SK-N-SH treated with all-trans-retinoic acid at 6 μM for 48 hours (cell line): Measurements from ENCODE around the gene DAGLB.

Source experiments
- ATAC-seq: fragments of 200-7000 bp; cut with Tn5 transposase; 3 replicates; pipeline ENCODE4 v1.9.1; 2020; ENCODE audit warnings: mild to moderate bottlenecking, moderate library complexity
- ARNTL ChIP-seq: fragments of 450-650 bp; formaldehyde crosslinking; IDR thresholded peaks from 2 replicates; pipeline ENCODE4 v1.5.0; 2020; ENCODE audit warnings: low read depth, mild to moderate bottlenecking, moderate library complexity, borderline replicate concordance
- BACH2 ChIP-seq: fragments of 250-450 bp; sonication (Bioruptor Pico); IDR thresholded peaks from 2 replicates; pipeline ENCODE4 v1.9.0; 2021; ENCODE audit warnings: mild to moderate bottlenecking, borderline replicate concordance
- CREB5 ChIP-seq: fragments of 250-450 bp; sonication (Bioruptor Pico); IDR thresholded peaks from 2 replicates; pipeline ENCODE4 v1.5.1; 2020; ENCODE audit warnings: low read depth, mild to moderate bottlenecking, moderate library complexity
- CSDC2 ChIP-seq: fragments of 250-450 bp; sonication (Bioruptor Pico); IDR thresholded peaks from 2 replicates; pipeline ENCODE4 v1.5.0; 2020; ENCODE audit warnings: mild to moderate bottlenecking, moderate library complexity
- ESRRG ChIP-seq: fragments of 250-450 bp; sonication (Bioruptor Pico); IDR thresholded peaks from 2 replicates; pipeline ENCODE4 v1.6.1; 2021; ENCODE audit warnings: mild to moderate bottlenecking
- GLIS3 ChIP-seq: fragments of 250-450 bp; sonication (Bioruptor Pico); IDR thresholded peaks from 2 replicates; pipeline ENCODE4 v1.5.0; 2020; ENCODE audit warnings: mild to moderate bottlenecking, moderate library complexity
- ISL1 ChIP-seq: fragments of 250-450 bp; sonication (Bioruptor Pico); IDR thresholded peaks from 2 replicates; pipeline ENCODE4 v2.1.2; 2022; ENCODE audit warnings: mild to moderate bottlenecking, moderate library complexity
- OSR1 ChIP-seq: fragments of 250-450 bp; sonication (Bioruptor Pico); IDR thresholded peaks from 2 replicates; pipeline ENCODE4 v1.8.0; 2022; ENCODE audit warnings: moderate library complexity, mild to moderate bottlenecking, inconsistent platforms
- PATZ1 ChIP-seq: fragments of 250-450 bp; sonication (Bioruptor Pico); IDR thresholded peaks from 2 replicates; pipeline ENCODE4 v1.8.0; 2020; ENCODE audit warnings: mild to moderate bottlenecking, moderate library complexity, borderline replicate concordance
- POU6F1 ChIP-seq: fragments of 250-450 bp; sonication (Bioruptor Pico); IDR thresholded peaks from 2 replicates; pipeline ENCODE4 v1.8.0; 2021; ENCODE audit warnings: low read depth, mild to moderate bottlenecking, moderate library complexity, borderline replicate concordance
- PPARA ChIP-seq: fragments of 250-450 bp; sonication (Bioruptor Pico); IDR thresholded peaks from 2 replicates; pipeline ENCODE4 v1.5.0; 2020; ENCODE audit warnings: mild to moderate bottlenecking, borderline replicate concordance
- RARB ChIP-seq: fragments of 250-450 bp; sonication (Bioruptor Pico); IDR thresholded peaks from 2 replicates; pipeline ENCODE4 v1.8.0; 2021; ENCODE audit warnings: mild to moderate bottlenecking, moderate library complexity
- SNAI2 ChIP-seq: fragments of 250-450 bp; sonication (Bioruptor Pico); IDR thresholded peaks from 2 replicates; pipeline ENCODE4 v1.5.0; 2020; ENCODE audit warnings: mild to moderate bottlenecking, moderate library complexity
- TCF4 ChIP-seq: fragments of 250-450 bp; sonication (Bioruptor Pico); IDR thresholded peaks from 2 replicates; pipeline ENCODE4 v1.8.0; 2021; ENCODE audit warnings: mild to moderate bottlenecking, moderate library complexity, borderline replicate concordance
- TOX ChIP-seq: fragments of 250-450 bp; sonication (Bioruptor Pico); IDR thresholded peaks from 2 replicates; pipeline ENCODE4 v1.8.0; 2021; ENCODE audit warnings: mild to moderate bottlenecking, moderate library complexity, borderline replicate concordance
- ZC3H10 ChIP-seq: fragments of 250-450 bp; sonication (Bioruptor Pico); IDR thresholded peaks from 2 replicates; pipeline ENCODE4 v1.5.1; 2021; ENCODE audit warnings: mild to moderate bottlenecking, moderate library complexity
- ZFP3 ChIP-seq: fragments of 250-450 bp; sonication (Bioruptor Pico); IDR thresholded peaks from 2 replicates; pipeline ENCODE4 v1.5.0; 2020; ENCODE audit warnings: mild to moderate bottlenecking, moderate library complexity
- ZFP30 ChIP-seq: fragments of 450-650 bp; formaldehyde crosslinking; IDR thresholded peaks from 2 replicates; pipeline ENCODE4 v1.5.0; 2022; ENCODE audit warnings: mild to moderate bottlenecking, moderate library complexity
- ZNF565 ChIP-seq: fragments of 450-650 bp; formaldehyde crosslinking; conservative IDR thresholded peaks from 2 replicates; pipeline ENCODE4 v1.5.0; 2020; ENCODE audit warnings: low read depth, mild to moderate bottlenecking, moderate library complexity
- ZNF70 ChIP-seq: fragments of 450-650 bp; formaldehyde crosslinking; IDR thresholded peaks from 2 replicates; pipeline ENCODE4 v1.5.0; 2020; ENCODE audit warnings: mild to moderate bottlenecking, moderate library complexity
- TF ChIP-seq, protein P1 (sequence below): fragments of 250-450 bp; sonication (Bioruptor Pico); IDR thresholded peaks from 2 replicates; pipeline ENCODE4 v1.5.1; 2021; ENCODE audit warnings: mild to moderate bottlenecking, moderate library complexity
- TF ChIP-seq, protein P2 (sequence below): fragments of 250-450 bp; sonication (Bioruptor Pico); IDR thresholded peaks from 2 replicates; pipeline ENCODE4 v1.5.0; 2020; ENCODE audit warnings: mild to moderate bottlenecking, moderate library complexity

Gene DAGLB

GRCh38 chr7:6422926-6423632, 24.7 kb downstream of the DAGLB start:
- TF ChIP-seq, protein P1, sequence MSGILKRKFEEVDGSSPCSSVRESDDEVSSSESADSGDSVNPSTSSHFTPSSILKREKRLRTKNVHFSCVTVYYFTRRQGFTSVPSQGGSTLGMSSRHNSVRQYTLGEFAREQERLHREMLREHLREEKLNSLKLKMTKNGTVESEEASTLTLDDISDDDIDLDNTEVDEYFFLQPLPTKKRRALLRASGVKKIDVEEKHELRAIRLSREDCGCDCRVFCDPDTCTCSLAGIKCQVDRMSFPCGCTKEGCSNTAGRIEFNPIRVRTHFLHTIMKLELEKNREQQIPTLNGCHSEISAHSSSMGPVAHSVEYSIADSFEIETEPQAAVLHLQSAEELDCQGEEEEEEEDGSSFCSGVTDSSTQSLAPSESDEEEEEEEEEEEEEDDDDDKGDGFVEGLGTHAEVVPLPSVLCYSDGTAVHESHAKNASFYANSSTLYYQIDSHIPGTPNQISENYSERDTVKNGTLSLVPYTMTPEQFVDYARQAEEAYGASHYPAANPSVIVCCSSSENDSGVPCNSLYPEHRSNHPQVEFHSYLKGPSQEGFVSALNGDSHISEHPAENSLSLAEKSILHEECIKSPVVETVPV (CRISPR knock-in tag): no peak
- TF ChIP-seq ZC3H10 (CRISPR knock-in tag): no peak
- no peak for TF ChIP-seq CSDC2
- TF ChIP-seq POU6F1 (CRISPR knock-in tag): no peak
- TF ChIP-seq TCF4 (CRISPR knock-in tag): no peak
- TF ChIP-seq SNAI2 (CRISPR knock-in tag): no peak
- TF ChIP-seq ZNF70 (CRISPR knock-in tag): no peak
- TF ChIP-seq CREB5 (CRISPR knock-in tag): no peak
- TF ChIP-seq ARNTL (CRISPR knock-in tag): no peak
- no peak for TF ChIP-seq ISL1
- no peak for ATAC-seq

GRCh38 chr7:6422095-6422494, 25.7 kb downstream of the DAGLB start:
- ATAC-seq: no peak
- TF ChIP-seq ZFP3 (CRISPR knock-in tag) (no peak), POU6F1 (CRISPR knock-in tag) (no peak), ZNF70 (CRISPR knock-in tag) (no peak), CSDC2 (no peak), SNAI2 (CRISPR knock-in tag) (no peak), TOX (CRISPR knock-in tag) (no peak), ISL1 (no peak), PATZ1 (CRISPR knock-in tag) (no peak), OSR1 (CRISPR knock-in tag) (no peak), ZNF565 (CRISPR knock-in tag) (no peak), ARNTL (CRISPR knock-in tag) (no peak), PPARA (CRISPR knock-in tag) (no peak), ZFP30 (CRISPR knock-in tag) (no peak), RARB (CRISPR knock-in tag) (no peak), GLIS3 (no peak), CREB5 (CRISPR knock-in tag) (no peak), BACH2 (CRISPR knock-in tag) (no peak), ESRRG (CRISPR knock-in tag) (no peak)
- TF ChIP-seq, protein P1 (CRISPR knock-in tag): no peak
- TF ChIP-seq, protein P2, sequence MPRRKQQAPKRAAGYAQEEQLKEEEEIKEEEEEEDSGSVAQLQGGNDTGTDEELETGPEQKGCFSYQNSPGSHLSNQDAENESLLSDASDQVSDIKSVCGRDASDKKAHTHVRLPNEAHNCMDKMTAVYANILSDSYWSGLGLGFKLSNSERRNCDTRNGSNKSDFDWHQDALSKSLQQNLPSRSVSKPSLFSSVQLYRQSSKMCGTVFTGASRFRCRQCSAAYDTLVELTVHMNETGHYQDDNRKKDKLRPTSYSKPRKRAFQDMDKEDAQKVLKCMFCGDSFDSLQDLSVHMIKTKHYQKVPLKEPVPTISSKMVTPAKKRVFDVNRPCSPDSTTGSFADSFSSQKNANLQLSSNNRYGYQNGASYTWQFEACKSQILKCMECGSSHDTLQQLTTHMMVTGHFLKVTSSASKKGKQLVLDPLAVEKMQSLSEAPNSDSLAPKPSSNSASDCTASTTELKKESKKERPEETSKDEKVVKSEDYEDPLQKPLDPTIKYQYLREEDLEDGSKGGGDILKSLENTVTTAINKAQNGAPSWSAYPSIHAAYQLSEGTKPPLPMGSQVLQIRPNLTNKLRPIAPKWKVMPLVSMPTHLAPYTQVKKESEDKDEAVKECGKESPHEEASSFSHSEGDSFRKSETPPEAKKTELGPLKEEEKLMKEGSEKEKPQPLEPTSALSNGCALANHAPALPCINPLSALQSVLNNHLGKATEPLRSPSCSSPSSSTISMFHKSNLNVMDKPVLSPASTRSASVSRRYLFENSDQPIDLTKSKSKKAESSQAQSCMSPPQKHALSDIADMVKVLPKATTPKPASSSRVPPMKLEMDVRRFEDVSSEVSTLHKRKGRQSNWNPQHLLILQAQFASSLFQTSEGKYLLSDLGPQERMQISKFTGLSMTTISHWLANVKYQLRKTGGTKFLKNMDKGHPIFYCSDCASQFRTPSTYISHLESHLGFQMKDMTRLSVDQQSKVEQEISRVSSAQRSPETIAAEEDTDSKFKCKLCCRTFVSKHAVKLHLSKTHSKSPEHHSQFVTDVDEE (CRISPR knock-in tag): no peak
